Activated CD8-positive, alpha-beta T cell treated with anti-CD3 and anti-CD28 coated beads for 36 hours (primary cell): ENCODE data around the gene CAVIN4. TPM values are rescaled to one million over a fixed set of nuclear protein-coding genes. Genes with fewer than 3 reads are reported as not detected.

Experiments used
- ATAC-seq: fragments of 200-7000 bp; cut with Tn5 transposase; one replicate; pipeline ENCODE4 v1.10.0; 2021; ENCODE audit warnings: mild to moderate bottlenecking, moderate library complexity
- CTCF ChIA-PET: fragments of 350-600 bp; sonication (Branson Sonifier 250); formaldehyde crosslinking; loops from one replicate; lab custom pipeline; 2021; ENCODE audit warnings: antibody characterized with exemption; lab: Charles Lee
- POLR2A ChIA-PET: fragments of 350-600 bp; sonication (Branson Sonifier 250); formaldehyde crosslinking; loops from one replicate; lab custom pipeline; 2021; ENCODE audit warnings: antibody characterized with exemption; lab: Charles Lee
- DNase-seq: peaks from one replicate; pipeline ENCODE4 v3.0.0-alpha.2; 2020
- H3K27ac Mint-ChIP-seq: one replicate; pipeline ENCODE4 v1.8.0; 2021; ENCODE audit warnings: mild to moderate bottlenecking, mixed read lengths
- H3K27me3 Mint-ChIP-seq: one replicate; pipeline ENCODE4 v1.8.0; 2021; ENCODE audit warnings: mixed read lengths
- H3K36me3 Mint-ChIP-seq: one replicate; pipeline ENCODE4 v1.8.0; 2021; ENCODE audit warnings: low read depth, mixed read lengths
- H3K4me1 Mint-ChIP-seq: one replicate; pipeline ENCODE4 v1.8.0; 2021; ENCODE audit warnings: low read depth, mixed read lengths
- H3K4me3 Mint-ChIP-seq: one replicate; pipeline ENCODE4 v1.8.0; 2021; ENCODE audit warnings: mild to moderate bottlenecking, moderate library complexity, mixed read lengths
- H3K9me3 Mint-ChIP-seq: one replicate; pipeline ENCODE4 v1.8.0; 2021; ENCODE audit warnings: mixed read lengths
- CTCF ChIP-seq: fragments of 200-600 bp; IDR thresholded peaks from one replicate; pipeline ENCODE4 v1.8.0; 2022; ENCODE audit warnings: antibody characterized with exemption, mild to moderate bottlenecking
- intact Hi-C: fragments of 100-400 bp; cut with micrococcal nuclease; formaldehyde crosslinking; loops from one replicate; pipeline ENCODE4 v1.10.0; 2022
- total RNA-seq, 2 experiments: library from RNA; stranded (reverse); gene quantifications; one replicate each; pipeline ENCODE4 v1.2.3, GENCODE V29; 2021

The CAVIN4 gene
- total RNA-seq, 2 experiments from 2014 or later, result 0.09 to 0.11 TPM

- H3K4me3 Mint-ChIP-seq, result no peak overlapping the region
- no peaks in the 10 kb centered on the region for H3K27me3 Mint-ChIP-seq
- no peak overlapping the region for H3K27ac Mint-ChIP-seq
- CTCF ChIA-PET, result interaction anchor here (1.8 kb wide), 1 partner anchor 8 kb away, joined by 9 read pairs; no protein-coding TSS in a partner anchor
- POLR2A ChIA-PET, result no interaction called here
- no peak for DNase-seq
- TF ChIP-seq CTCF, result no peak
- ATAC-seq, result no peak
- H3K36me3 Mint-ChIP-seq, result no peaks in the 10 kb centered on the region
- no peaks in the 10 kb centered on the region for H3K9me3 Mint-ChIP-seq
- no peaks in the 10 kb centered on the region for H3K4me1 Mint-ChIP-seq
- intact Hi-C loops, result no loop called here
Measured at GRCh38 chr9:100587375-100587774, 9.5 kb downstream of the CAVIN4 start.

- CTCF ChIA-PET, result interaction anchor here (0.6 kb wide), 1 partner anchor 425 kb away, joined by 3 read pairs; no protein-coding TSS in a partner anchor
- H3K36me3 Mint-ChIP-seq, result no peaks in the 10 kb centered on the region
- no peaks in the 10 kb centered on the region for H3K27me3 Mint-ChIP-seq
- H3K4me3 Mint-ChIP-seq, result no peak overlapping the region
- no peak for TF ChIP-seq CTCF
- ATAC-seq (no peak), DNase-seq (no peak)
- no peaks in the 10 kb centered on the region for H3K9me3 Mint-ChIP-seq
- intact Hi-C loops, result no loop called here
- no peak overlapping the region for H3K27ac Mint-ChIP-seq
- H3K4me1 Mint-ChIP-seq, result no peaks in the 10 kb centered on the region
- POLR2A ChIA-PET, result no interaction called here
Measured at GRCh38 chr9:100589582-100589981, 11.7 kb downstream of the CAVIN4 start.

- no peaks in the 10 kb centered on the region for H3K36me3 Mint-ChIP-seq
- DNase-seq, result no peak
- TF ChIP-seq CTCF, result no peak
- H3K4me3 Mint-ChIP-seq, result no peak overlapping the region
- H3K9me3 Mint-ChIP-seq, result no peaks in the 10 kb centered on the region
- no peaks in the 10 kb centered on the region for H3K27me3 Mint-ChIP-seq
- intact Hi-C loops, result loop anchor here (10.0 kb wide), 2 partner anchors 236 to 266 kb away; partner anchors contain the start of gene TEX10
- no peak for ATAC-seq
- POLR2A ChIA-PET, result no interaction called here
- H3K4me1 Mint-ChIP-seq, result no peaks in the 10 kb centered on the region
- CTCF ChIA-PET, result interaction anchor here (0.6 to 1.4 kb wide), 3 partner anchors 11 to 426 kb away, joined by 3 to 8 read pairs (median 3); no protein-coding TSS in a partner anchor
- no peak overlapping the region for H3K27ac Mint-ChIP-seq
Measured at GRCh38 chr9:100590481-100590880, 12.6 kb downstream of the CAVIN4 start.

GRCh38 chr9:100591139-100591538 lies 13.3 kb downstream of the CAVIN4 start:
- Mint-ChIP-seq H3K27me3 (no peaks in the 10 kb centered on the region), H3K9me3 (no peaks in the 10 kb centered on the region), H3K4me1 (no peaks in the 10 kb centered on the region), H3K4me3 (no peak overlapping the region), H3K27ac (no peak overlapping the region), H3K36me3 (no peaks in the 10 kb centered on the region)
- CTCF ChIA-PET, result interaction anchor here (1.4 kb wide), 2 partner anchors 10 to 85 kb away, joined by 3 to 8 read pairs; no protein-coding TSS in a partner anchor
- TF ChIP-seq CTCF, result no peak
- intact Hi-C loops, result loop anchor here (10.0 kb wide), 2 partner anchors 236 to 266 kb away; partner anchors contain the start of gene TEX10
- no peak for ATAC-seq
- no peak for DNase-seq
- POLR2A ChIA-PET, result no interaction called here

GRCh38 chr9:100591639-100592412 lies 13.9 kb downstream of the CAVIN4 start:
- ATAC-seq, result no peak
- Mint-ChIP-seq H3K36me3 (no peaks in the 10 kb centered on the region), H3K4me3 (no peak overlapping the region), H3K9me3 (no peaks in the 10 kb centered on the region), H3K4me1 (no peaks in the 10 kb centered on the region), H3K27me3 (no peaks in the 10 kb centered on the region), H3K27ac (no peak overlapping the region)
- intact Hi-C loops, result loop anchor here (10.0 kb wide), 2 partner anchors 237 to 267 kb away; partner anchors contain the start of gene TEX10
- POLR2A ChIA-PET, result no interaction called here
- TF ChIP-seq CTCF, result no peak
- DNase-seq, result no peak
- CTCF ChIA-PET, result interaction anchor here (1.4 kb wide), 2 partner anchors 10 to 86 kb away, joined by 3 to 8 read pairs; no protein-coding TSS in a partner anchor
